ENCODE measurements around the gene SHC3. TPM values are rescaled to one million over a fixed set of nuclear protein-coding genes. Genes with fewer than 3 reads are reported as not detected.

SHC3 gene
- polyA plus RNA-seq, 4 donors: 1.2 to 3.3 (median 2.6) TPM

DNA sequence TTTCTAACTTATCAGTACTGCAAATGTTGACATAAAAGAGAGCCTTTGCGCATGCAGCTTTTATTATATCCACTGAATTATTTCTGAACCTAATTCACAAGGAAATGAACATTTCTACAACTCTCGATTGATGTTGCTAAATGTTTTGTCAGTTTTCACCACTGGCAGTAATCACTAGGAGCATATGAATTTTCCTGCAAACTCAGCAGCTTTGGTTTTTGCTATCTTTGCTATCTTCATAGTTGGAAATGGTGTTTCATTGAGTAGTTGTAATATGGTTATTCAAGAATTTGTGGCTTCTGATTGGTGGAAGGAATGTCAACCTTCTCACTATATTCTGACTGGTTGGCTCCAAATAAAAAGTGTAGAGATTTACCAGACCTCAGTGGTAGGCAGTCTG is 8.9 kb upstream of the SHC3 start:
- no peak for DNase-seq (ENCODE audit: low read depth in 4 of 4, low spot score in 3 of 4)

DNA sequence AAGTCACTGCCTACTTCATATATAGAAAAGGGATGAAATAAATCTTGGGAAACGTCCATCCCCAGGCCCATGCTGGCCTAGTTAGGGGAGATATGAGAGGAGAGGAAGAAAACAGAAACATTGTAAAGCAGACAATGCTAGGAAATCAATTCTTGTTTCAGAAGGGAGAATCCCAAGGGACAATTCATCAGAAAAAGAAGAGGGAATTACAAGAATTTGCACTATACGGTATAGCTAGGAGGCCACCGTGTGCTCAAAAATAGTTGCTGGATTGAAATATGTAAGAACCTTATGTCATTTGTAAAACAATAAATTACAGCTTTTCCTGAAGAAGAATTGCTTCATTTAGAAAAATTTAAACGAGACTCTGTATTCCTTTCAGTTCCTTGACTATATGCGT is 8.3 kb upstream of the SHC3 start:
- no peak for DNase-seq (ENCODE audit: low read depth in 4 of 4, low spot score in 3 of 4)

GRCh38 chr9:89185980-89186379 is 7.4 kb upstream of the SHC3 start:
- no peak for DNase-seq (ENCODE audit: low read depth in 4 of 4, low spot score in 3 of 4)

GRCh38 chr9:89183146-89183545 is 4.5 kb upstream of the SHC3 start:
- DNase-seq (ENCODE audit: low read depth in 4 of 4, low spot score in 3 of 4): no peak

GRCh38 chr9:89182369-89182768 is 3.8 kb upstream of the SHC3 start:
- no peak for DNase-seq (ENCODE audit: low read depth in 4 of 4, low spot score in 3 of 4)

DNA sequence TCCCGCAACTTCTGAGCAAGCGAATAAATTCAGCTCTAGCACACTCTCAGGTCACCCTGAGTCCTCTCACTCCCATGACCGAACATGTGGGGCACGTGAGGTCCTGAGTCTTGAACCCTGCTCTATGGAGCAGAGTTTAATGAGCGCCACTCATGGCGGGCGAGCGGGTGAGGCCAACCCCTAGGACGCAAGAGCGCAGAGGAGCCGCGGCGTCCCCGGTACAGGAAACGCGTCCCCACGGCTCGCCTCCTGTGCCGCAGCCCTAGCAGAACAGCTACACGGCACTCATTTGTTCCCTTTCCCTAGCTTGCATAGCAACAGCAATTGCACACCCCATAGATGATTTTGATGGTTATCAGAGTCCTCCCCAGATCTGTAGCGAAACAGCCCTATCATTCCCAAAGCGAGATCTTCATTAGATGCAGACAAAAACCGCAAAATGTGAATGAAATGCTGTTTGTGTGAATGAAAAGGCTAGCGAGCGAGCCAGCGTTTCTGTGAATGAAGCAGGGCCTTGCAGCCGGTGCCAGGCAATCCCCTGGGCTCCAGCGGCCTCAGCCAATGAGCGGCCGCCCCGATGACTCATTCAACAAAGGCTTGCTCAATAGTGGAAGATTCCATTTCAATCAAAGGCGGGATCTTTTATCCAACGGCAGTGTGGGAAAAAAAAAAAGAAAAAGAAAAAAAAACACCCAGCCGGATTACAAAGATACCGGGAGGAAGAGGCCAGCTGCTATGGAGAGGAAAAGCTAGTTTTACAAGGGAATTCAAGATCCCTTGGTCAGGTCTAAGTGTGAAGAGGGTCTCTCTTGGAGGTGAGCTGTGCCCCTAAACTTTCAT is 1.5 kb upstream of the SHC3 start:
- peak; percentile 71 to 86 (median 76) for DNase-seq (ENCODE audit: low read depth in 4 of 4, low spot score in 3 of 4)

DNA sequence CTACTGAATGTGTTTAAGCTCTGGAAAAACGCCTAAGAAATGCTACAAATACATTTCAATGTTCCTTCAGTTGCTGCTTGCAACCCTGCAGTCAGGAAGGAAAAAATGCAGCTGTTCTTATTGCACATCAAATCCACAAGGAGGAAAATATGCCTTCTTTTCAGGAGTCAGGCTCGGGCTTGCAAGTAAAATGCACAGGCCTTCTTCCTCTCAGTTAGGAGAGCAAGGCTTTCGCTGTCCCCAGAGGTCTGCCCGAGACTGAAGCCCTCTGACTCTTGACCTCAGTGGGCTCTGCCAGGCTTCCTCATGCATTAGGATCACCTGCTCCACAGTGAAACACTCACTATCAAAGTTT is 899 bp upstream of the SHC3 start:
- DNase-seq (ENCODE audit: low read depth in 4 of 4, low spot score in 3 of 4): no peak

DNA sequence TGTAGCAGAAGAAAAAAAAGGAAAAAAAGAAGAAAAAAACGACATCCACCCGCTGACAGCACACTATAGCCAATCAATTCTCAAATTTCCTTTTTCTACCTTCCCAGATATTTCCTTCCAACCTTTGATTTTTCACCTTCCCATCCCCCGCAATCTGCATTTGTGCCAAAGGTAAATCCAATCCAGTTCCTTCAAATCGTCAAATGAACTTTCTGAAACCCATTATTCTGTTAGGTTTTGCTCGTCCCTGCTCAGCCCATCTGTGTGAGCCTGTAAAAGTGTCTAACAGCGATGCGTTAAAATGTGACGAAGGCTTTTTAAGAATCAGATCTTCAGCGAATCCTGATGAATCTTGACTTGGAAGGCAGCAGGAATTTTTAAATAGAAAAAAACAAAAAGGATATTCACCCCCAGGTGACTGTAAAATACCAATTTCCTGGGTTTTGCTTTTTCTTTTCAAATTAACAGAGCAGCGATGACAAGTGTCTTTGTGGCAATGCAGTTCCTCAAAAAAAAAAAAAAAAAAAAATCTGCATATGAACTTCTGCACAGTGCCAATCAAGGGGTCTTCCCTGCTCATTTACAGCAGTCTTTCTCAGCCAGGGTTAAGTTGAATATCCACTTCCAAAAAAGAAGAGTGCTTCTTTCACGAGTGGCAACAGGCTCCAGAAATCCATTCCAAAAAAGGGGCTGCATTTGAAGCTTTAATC is 367 bp upstream of the SHC3 start:
- DNase-seq (ENCODE audit: low read depth in 4 of 4, low spot score in 3 of 4): no peak

DNA sequence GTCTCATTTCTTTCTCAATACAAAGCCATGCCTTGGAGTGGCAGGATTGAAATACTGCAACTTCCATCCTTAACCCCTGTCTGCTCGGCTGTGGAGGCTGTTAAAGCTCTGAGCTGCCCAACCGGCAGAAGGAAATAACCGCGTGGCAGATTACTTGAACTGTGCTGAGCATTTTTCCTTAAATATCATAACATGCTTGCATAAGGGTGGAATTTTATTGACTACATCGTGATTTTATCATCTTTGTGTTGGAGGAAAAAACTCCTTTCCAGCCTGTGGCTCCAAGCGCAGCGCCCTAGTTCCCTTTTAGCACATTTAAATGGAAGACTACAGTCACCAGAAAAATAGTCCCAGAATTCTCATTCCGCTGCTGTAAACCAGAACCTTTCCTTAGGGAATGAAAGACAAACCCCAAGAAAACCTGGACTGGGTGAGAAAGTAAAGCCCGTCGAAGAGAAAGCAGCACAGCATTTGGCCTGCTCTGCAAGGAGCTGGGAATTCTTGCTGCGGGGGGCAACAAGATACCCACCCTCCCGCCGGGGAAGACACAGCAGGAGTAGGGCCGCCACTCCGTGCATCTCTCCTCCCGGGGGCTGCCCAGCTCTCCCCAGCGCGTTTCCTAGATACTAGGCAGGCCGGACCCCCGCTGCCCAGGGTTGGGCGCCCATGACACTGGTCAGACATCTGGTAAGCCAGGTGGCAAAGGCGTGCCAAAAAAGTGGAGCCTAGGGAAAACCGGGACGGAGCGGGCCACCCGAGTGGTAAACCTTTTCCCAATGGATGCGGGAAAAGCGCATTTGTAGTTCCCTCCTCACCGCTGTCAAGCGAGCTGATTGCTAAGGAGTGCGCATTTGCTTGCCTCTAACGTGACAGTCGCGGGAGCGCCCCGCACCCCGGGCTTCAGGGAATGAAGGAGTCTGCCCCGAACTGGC is 1.3 kb downstream of the SHC3 start:
- DNase-seq (ENCODE audit: low read depth in 4 of 4, low spot score in 3 of 4): no peak

GRCh38 chr9:89175828-89176261 is 2.8 kb downstream of the SHC3 start:
- DNase-seq (ENCODE audit: low read depth in 4 of 4, low spot score in 3 of 4): no peak

- DNase-seq (ENCODE audit: low read depth in 4 of 4, low spot score in 3 of 4): no peak
Measured at GRCh38 chr9:89174291-89174690, 4.3 kb downstream of the SHC3 start.

GRCh38 chr9:89173072-89173471 is 5.5 kb downstream of the SHC3 start:
- DNase-seq (ENCODE audit: low read depth in 4 of 4, low spot score in 3 of 4): no peak

GRCh38 chr9:89172398-89172797 is 6.2 kb downstream of the SHC3 start:
- DNase-seq (ENCODE audit: low read depth in 4 of 4, low spot score in 3 of 4): no peak

DNA sequence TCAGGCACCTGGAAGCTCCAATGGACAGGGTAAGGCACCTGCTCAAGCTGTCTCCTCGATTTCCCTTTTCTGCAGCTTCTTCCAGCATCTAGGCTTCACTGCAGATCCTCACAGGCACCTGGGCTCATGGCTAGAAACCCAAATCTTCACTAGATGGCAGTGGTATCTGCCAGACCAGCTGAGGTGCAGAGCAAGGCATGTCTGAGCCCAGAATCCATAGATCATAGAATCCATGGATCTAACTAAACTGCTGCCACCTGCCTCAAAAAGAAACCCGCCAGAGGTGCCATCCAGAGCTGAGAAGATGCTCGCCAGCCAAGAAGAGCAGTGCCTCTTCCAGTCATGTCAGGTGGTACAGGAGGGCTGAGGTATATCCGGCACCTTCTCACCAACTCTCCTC is 6.9 kb downstream of the SHC3 start:
- no peak for DNase-seq (ENCODE audit: low read depth in 4 of 4, low spot score in 3 of 4)

GRCh38 chr9:89171231-89171630 is 7.4 kb downstream of the SHC3 start:
- DNase-seq (ENCODE audit: low read depth in 4 of 4, low spot score in 3 of 4): no peak

DNA sequence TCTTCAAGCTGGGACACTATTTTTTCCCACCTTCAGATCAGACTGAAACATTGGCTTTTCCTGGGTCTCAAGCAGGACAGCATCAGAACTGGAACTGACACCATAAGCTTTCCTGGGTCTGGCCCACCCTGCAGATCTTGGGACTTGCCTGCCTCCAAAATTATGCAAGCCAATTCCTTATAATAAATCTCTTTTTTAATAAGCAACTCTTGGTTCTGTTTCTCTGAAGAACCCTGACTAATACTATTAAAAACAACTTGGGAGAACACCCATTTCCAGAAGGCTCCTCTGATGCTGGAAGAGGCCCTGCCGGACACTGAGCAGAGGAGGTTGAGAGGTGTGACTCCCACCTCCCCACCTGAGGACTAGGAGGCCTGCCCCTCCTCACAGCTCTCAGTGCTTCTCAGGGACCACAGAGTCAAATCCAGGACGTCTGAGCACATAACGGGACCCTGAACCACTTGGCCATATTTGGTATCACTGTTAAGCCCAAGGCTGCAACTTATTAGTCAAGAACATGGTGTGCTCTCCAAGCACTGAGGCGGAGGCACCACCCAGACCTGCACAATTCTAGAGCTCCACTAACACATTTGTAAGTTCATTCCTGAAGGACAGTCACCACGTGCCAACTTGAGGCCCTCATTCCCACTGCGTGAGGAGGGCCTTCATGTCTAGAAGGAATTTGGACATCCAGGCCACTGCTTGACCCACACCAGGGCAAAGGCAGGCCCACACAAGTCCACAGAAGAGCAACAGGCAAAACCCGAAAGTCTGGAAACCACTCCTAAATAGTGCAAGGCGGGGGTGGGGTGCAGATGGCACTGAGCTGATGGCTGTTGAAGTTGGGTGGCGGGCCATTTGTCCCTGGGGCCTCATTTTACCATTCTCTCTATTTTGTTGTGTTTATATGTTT is 9.5 kb downstream of the SHC3 start:
- no peak for DNase-seq (ENCODE audit: low read depth in 4 of 4, low spot score in 3 of 4)

DNA sequence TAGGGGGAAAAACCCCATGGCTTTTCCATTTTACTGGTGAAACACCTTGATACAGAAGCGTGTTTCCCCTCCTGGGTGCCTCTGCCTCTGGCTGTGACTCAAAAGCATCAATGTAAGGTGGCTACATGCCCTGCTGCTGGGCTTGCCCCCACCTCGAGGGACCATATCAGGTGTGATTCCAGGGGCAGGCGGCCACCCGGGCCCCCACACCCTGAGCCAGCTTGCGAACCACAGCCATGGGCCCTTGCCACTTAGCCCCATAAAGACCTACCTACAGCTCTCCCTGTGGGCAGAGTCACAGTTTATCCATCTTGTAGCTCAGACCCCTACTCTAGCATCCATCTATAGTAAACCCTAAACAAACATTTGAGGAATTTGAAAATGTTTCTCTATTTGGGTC is 10.8 kb downstream of the SHC3 start:
- no peak for DNase-seq (ENCODE audit: low read depth in 4 of 4, low spot score in 3 of 4)

DNA sequence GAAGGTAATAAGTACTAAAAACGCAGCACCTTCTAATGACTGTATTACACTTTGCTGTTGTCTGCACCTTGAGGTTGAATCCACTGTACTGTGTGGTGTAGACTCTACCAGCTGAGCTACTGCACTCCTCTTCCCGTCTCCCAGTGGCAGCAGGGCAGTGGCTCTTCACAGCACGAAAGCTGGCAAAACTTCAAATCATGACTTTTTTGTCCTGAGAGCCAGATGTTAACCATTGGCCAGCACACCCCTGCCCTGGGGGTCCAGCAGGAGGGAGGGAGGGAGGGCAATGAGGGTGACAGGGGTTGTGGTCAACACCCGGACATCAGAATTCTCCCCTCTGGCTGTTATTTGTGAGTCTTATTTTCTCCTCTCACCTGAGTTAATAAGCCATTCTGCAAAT is 11.8 kb downstream of the SHC3 start:
- DNase-seq (ENCODE audit: low read depth in 4 of 4, low spot score in 3 of 4): no peak

- no peak for DNase-seq (ENCODE audit: low read depth in 4 of 4, low spot score in 3 of 4)
Measured at GRCh38 chr9:89165880-89166279, 12.7 kb downstream of the SHC3 start.

DNA sequence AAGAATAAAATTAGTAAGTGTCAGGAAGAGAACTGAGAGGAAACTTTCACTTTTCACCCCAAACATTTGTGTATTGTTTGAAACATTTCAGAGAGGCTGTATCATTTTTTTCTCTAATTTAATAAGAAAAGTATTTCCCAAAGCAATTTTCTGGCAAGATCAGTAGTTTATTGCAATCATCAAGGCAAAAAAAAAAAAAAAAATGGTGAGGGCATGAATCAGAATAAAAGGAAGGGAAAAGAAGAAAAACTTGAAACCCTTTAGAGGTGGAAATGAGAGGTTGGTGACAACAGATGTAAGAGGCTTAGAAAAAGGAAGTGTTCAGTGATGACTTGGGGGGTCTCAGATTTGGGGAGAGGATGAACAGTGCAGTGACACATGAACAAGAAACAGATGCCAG is 13.3 kb downstream of the SHC3 start:
- DNase-seq (ENCODE audit: low read depth in 4 of 4, low spot score in 3 of 4): no peak

All from left renal pelvis (tissue), 4 donors.